ENCODE data around the gene SAG.
"Not testable (repeated sequence)": the region's sequence is repeated elsewhere in the genome, so short reads cannot be mapped to it uniquely, and the experiment has no call there.

The SAG gene

GRCh38 chr2:233356546-233357308 lies 49.1 kb downstream of the SAG start:
- no peak for ATAC-seq
- no peak for DNase-seq

- no peak for DNase-seq
- ATAC-seq: no peak
Measured at GRCh38 chr2:233358335-233358734, 50.7 kb downstream of the SAG start.

GRCh38 chr2:233358947-233359346 lies 51.3 kb downstream of the SAG start:
- ATAC-seq (peak; percentile 53), DNase-seq (no peak)

GRCh38 chr2:233359823-233360222 lies 52.2 kb downstream of the SAG start:
- ATAC-seq: no peak

GRCh38 chr2:233360771-233361176 lies 53.2 kb downstream of the SAG start:
- DNase-seq (no peak), ATAC-seq (no peak)

More at GRCh38 chr2:233359823-233360222, 52.2 kb downstream of the SAG start:
- no peak for DNase-seq

- no peak for DNase-seq
Measured at GRCh38 chr2:233361297-233361696, 53.7 kb downstream of the SAG start.

GRCh38 chr2:233362742-233363141 lies 55.1 kb downstream of the SAG start:
- no peak for DNase-seq
- no peak for ATAC-seq

More at GRCh38 chr2:233361297-233361696, 53.7 kb downstream of the SAG start:
- no peak for ATAC-seq

- DNase-seq (no peak), ATAC-seq (peak; percentile 30)
Measured at GRCh38 chr2:233363744-233364235, 56.2 kb downstream of the SAG start.

- DNase-seq (no peak), ATAC-seq (peak; percentile 40)
Measured at GRCh38 chr2:233365861-233366520, 58.4 kb downstream of the SAG start.

GRCh38 chr2:233367586-233367985 lies 60.0 kb downstream of the SAG start:
- ATAC-seq (no peak), DNase-seq (no peak)

GRCh38 chr2:233368756-233369155 lies 61.1 kb downstream of the SAG start:
- DNase-seq (no peak), ATAC-seq (no peak)

- ATAC-seq (no peak), DNase-seq (no peak)
Measured at GRCh38 chr2:233369462-233369861, 61.8 kb downstream of the SAG start.

- ATAC-seq: no peak
- DNase-seq: no peak
Measured at GRCh38 chr2:233369897-233370685, 62.5 kb downstream of the SAG start.

GRCh38 chr2:233371641-233372040 lies 64.0 kb downstream of the SAG start:
- ATAC-seq: no peak
- no peak for DNase-seq

GRCh38 chr2:233372855-233373254 lies 65.2 kb downstream of the SAG start:
- ATAC-seq (no peak), DNase-seq (no peak)

- DNase-seq (no peak), ATAC-seq (no peak)
Measured at GRCh38 chr2:233373316-233373715, 65.7 kb downstream of the SAG start.

GRCh38 chr2:233374776-233375175 lies 67.2 kb downstream of the SAG start:
- DNase-seq, ATAC-seq: not testable (repeated sequence)

GRCh38 chr2:233375490-233376314 lies 68.1 kb downstream of the SAG start:
- no peak for DNase-seq
- ATAC-seq: no peak

- ATAC-seq: no peak
Measured at GRCh38 chr2:233379034-233379433, 71.4 kb downstream of the SAG start.

GRCh38 chr2:233379441-233379840 lies 71.8 kb downstream of the SAG start:
- ATAC-seq (no peak), DNase-seq (no peak)

More at GRCh38 chr2:233379034-233379433, 71.4 kb downstream of the SAG start:
- DNase-seq: no peak

- ATAC-seq: peak; percentile 24
- DNase-seq: no peak
Measured at GRCh38 chr2:233380132-233380895, 72.7 kb downstream of the SAG start.

All from stimulated activated naive CD8-positive, alpha-beta T cell treated with anti-CD3 and anti-CD28 coated beads, Interleukin-15, Interleukin-2, amounts not matched to agents 100 U/mL and 50 U/mL, for 24 hours (primary cell).